Stomach (tissue), 9 donors: ENCODE results near the gene ULK4. TPM values are rescaled to one million over a fixed set of nuclear protein-coding genes. Genes with fewer than 3 reads are reported as not detected.
A peak's percentile ranks its signal among the peaks of the same experiment; 100 is the strongest.
"Not testable (repeated sequence)": the region's sequence is repeated elsewhere in the genome, so short reads cannot be mapped to it uniquely, and the experiment has no call there.

Experiments used
- DNase-seq, 2 donors: peaks; one replicate each; pipeline versions ENCODE4 v3.0.0 to v3.0.0-alpha.2; 2013 to 2019
- H3K27ac ChIP-seq, 5 donors: fragments of 200-600 bp in 4 of 5; sonication (generic) in 4 of 5; one replicate each; pipeline ENCODE4 v1.5.1; 2013 to 2019; ENCODE audit warnings: mild to moderate bottlenecking in 1 of 5, moderate library complexity in 1 of 5
- H3K27me3 ChIP-seq, 3 donors: fragments of 200-600 bp; sonication (generic); one replicate each; pipeline ENCODE4 v1.5.1; 2017 to 2019; ENCODE audit warnings: mixed run types in 1 of 3
- H3K36me3 ChIP-seq, 4 donors: fragments of 200-600 bp; sonication (generic); 1 replicate in 3 of 4; 2 replicates in 1 of 4; pipeline ENCODE4 v1.5.1; 2016 to 2019
- H3K4me1 ChIP-seq, 4 donors: fragments of 200-600 bp; sonication (generic); one replicate each; pipeline ENCODE4 v1.5.1; 2016 to 2019
- H3K4me3 ChIP-seq, 4 donors: fragments of 200-600 bp; sonication (generic) in 3 of 4; one replicate each; pipeline ENCODE4 v1.5.1; 2016 to 2019; ENCODE audit warnings: mild to moderate bottlenecking in 1 of 4
- H3K9me3 ChIP-seq, 4 donors: fragments of 200-600 bp; sonication (generic); one replicate each; pipeline ENCODE4 v1.5.1; 2016 to 2019
- CTCF ChIP-seq, 7 experiments: fragments of 450-650 bp in 4 of 7; fragments of 200-600 bp in 3 of 7; sonication (generic) in 3 of 7; IDR thresholded peaks; one replicate each; pipeline ENCODE4 v1.5.1; 2016 to 2019; ENCODE audit warnings: antibody characterized with exemption in 7 of 7, control low read depth in 2 of 7, mild to moderate bottlenecking in 1 of 7
- EP300 ChIP-seq: sonication (generic); formaldehyde crosslinking; IDR thresholded peaks from one replicate; pipeline ENCODE4 v1.6.1; 2017; ENCODE audit warnings: antibody characterized with exemption
- POLR2A ChIP-seq, 4 donors: fragments of 450-650 bp; IDR thresholded peaks; one replicate each; pipeline ENCODE4 v1.6.1; 2016; ENCODE audit warnings: antibody characterized with exemption in 4 of 4, control low read depth in 2 of 4, mild to moderate bottlenecking in 1 of 4, moderate library complexity in 1 of 4
- POLR2AphosphoS5 ChIP-seq, 3 donors: sonication (generic); formaldehyde crosslinking; IDR thresholded peaks; one replicate each; pipeline ENCODE4 v1.6.1; 2016; ENCODE audit warnings: antibody characterized with exemption in 3 of 3
- WGBS, 5 donors: extraction: QIAGEN DNeasy Blood & Tissue Kit in 3 of 5; methylation state at CpG; one replicate each; pipeline versions ENCODE4 v1.1.5 to v1.1.7; 2013 to 2018; 5-methylcytosine and 5-hydroxymethylcytosine counted together
- intact Hi-C: fragments of 100-400 bp; cut with DNase I; formaldehyde crosslinking; loops from one replicate; pipeline ENCODE4 v1.15.1; 2023; ENCODE audit warnings: low total_unique reads
- polyA plus RNA-seq, 3 donors: library from polyadenylated mRNA; stranded (reverse); fragments of 200-250 nt; gene quantifications; one replicate each; pipeline ENCODE4 v1.2.3, GENCODE V29; 2013
- total RNA-seq, 5 donors: library from RNA; depleted of rRNA; stranded (reverse); fragments of >200 nt; gene quantifications; one replicate each; pipeline versions ENCODE4 v1.1.0 to v1.2.3, GENCODE V29; 2014 to 2016
- donor health status: healthy with polysubstance abuse.
- donor health status: Bipolar disorder and iron deficiency.
- donor health status: healthy.

The ULK4 gene
- total and polyA plus RNA-seq, 8 donors, result 1.6 to 150 (median 7.4) TPM

GRCh38 chr3:41394896-41395295 is 567.0 kb downstream of the ULK4 start:
- intact Hi-C loops, result no loop called here
- H3K27ac ChIP-seq, result no peak overlapping the region
- H3K4me3 ChIP-seq, result no peak overlapping the region
- no peak for TF ChIP-seq EP300
- TF ChIP-seq POLR2AphosphoS5 (IDR thresholded peaks at IDR 0.05), result no peak
- TF ChIP-seq CTCF (IDR thresholded peaks at IDR 0.05), result no peak
- TF ChIP-seq POLR2A (IDR thresholded peaks at IDR 0.05), result no peak
- DNase-seq, result no peak
- H3K36me3 ChIP-seq, result no peaks in the 10 kb centered on the region
- WGBS, 5 donors, result 67 to 83% (median 73%) methylated on average over 1 of the region's 1 CpG
- H3K4me1 ChIP-seq, result no peaks in the 10 kb centered on the region
- no peaks in the 10 kb centered on the region for H3K9me3 ChIP-seq
- H3K27me3 ChIP-seq, result no peaks in the 10 kb centered on the region

GRCh38 chr3:41370765-41371535 is 591.0 kb downstream of the ULK4 start:
- H3K36me3 ChIP-seq, H3K27me3 ChIP-seq, H3K4me3 ChIP-seq, H3K4me1 ChIP-seq, intact Hi-C loops, H3K27ac ChIP-seq, DNase-seq: not testable (repeated sequence)
- WGBS, 5 donors, result 58 to 74% (median 60%) methylated on average over 8 to 11 of the region's 11 CpGs
- H3K9me3 ChIP-seq, result peaks cover 0 to 10% (median 5%) of the 10 kb centered on the region in 4 donors

GRCh38 chr3:41370307-41370706 is 591.6 kb downstream of the ULK4 start:
- H3K36me3 ChIP-seq, result no peaks in the 10 kb centered on the region
- peaks cover 0 to 10% (median 5%) of the 10 kb centered on the region in 4 donors for H3K9me3 ChIP-seq
- H3K4me1 ChIP-seq, result peaks cover 0 to 9% (median 0%) of the 10 kb centered on the region in 4 donors
- no peak overlapping the region for H3K27ac ChIP-seq
- no peak for TF ChIP-seq EP300
- TF ChIP-seq POLR2A (IDR thresholded peaks at IDR 0.05), result no peak
- no peak for TF ChIP-seq CTCF (IDR thresholded peaks at IDR 0.05)
- TF ChIP-seq POLR2AphosphoS5 (IDR thresholded peaks at IDR 0.05), result no peak
- intact Hi-C loops, result no loop called here
- no peak overlapping the region for H3K4me3 ChIP-seq
- no peaks in the 10 kb centered on the region for H3K27me3 ChIP-seq
- DNase-seq, result no peak
- WGBS, 5 donors, result 49 to 70% (median 64%) methylated on average over 3 to 7 of the region's 7 CpGs

GRCh38 chr3:41369838-41370237 is 592.1 kb downstream of the ULK4 start:
- Histone ChIP-seq H3K36me3 (no peaks in the 10 kb centered on the region), H3K4me1 (peaks cover 0 to 11% (median 2%) of the 10 kb centered on the region in 4 donors), H3K27me3 (no peaks in the 10 kb centered on the region), H3K9me3 (peaks cover 0 to 10% (median 5%) of the 10 kb centered on the region in 4 donors), H3K27ac (no peak overlapping the region), H3K4me3 (no peak overlapping the region)
- 18 to 30% (median 27%) methylated on average over 3 of the region's 3 CpGs for WGBS, 5 donors
- no peak for TF ChIP-seq CTCF (IDR thresholded peaks at IDR 0.05)
- intact Hi-C loops, result no loop called here
- peak in 1 of 2 donors; percentile 73 for DNase-seq

- Histone ChIP-seq H3K4me3 (no peak overlapping the region), H3K36me3 (no peaks in the 10 kb centered on the region), H3K4me1 (peaks cover 0 to 22% (median 10%) of the 10 kb centered on the region in 4 donors), H3K27ac (no peak overlapping the region), H3K27me3 (no peaks in the 10 kb centered on the region), H3K9me3 (no peaks in the 10 kb centered on the region)
- 76 to 100% (median 85%) methylated on average over 1 of the region's 1 CpG for WGBS, 5 donors
- TF ChIP-seq CTCF (IDR thresholded peaks at IDR 0.05) (no peak), EP300 (no peak), POLR2A (IDR thresholded peaks at IDR 0.05) (no peak), POLR2AphosphoS5 (IDR thresholded peaks at IDR 0.05) (no peak)
- intact Hi-C loops, result no loop called here
- no peak for DNase-seq
These were observed 595.9 kb downstream of the ULK4 start for GRCh38 chr3:41365973-41366372.
